GM19099 (cell line): ENCODE measurements around the gene ZNF407.

Experiments
- POLR2A ChIP-seq: IDR thresholded peaks from 3 replicates; pipeline ENCODE4 v1.6.1; 2011; ENCODE audit warnings: low read depth; ENCODE audit not compliant: insufficient read length; ENCODE audit errors: extremely low read depth

ZNF407 gene

DNA sequence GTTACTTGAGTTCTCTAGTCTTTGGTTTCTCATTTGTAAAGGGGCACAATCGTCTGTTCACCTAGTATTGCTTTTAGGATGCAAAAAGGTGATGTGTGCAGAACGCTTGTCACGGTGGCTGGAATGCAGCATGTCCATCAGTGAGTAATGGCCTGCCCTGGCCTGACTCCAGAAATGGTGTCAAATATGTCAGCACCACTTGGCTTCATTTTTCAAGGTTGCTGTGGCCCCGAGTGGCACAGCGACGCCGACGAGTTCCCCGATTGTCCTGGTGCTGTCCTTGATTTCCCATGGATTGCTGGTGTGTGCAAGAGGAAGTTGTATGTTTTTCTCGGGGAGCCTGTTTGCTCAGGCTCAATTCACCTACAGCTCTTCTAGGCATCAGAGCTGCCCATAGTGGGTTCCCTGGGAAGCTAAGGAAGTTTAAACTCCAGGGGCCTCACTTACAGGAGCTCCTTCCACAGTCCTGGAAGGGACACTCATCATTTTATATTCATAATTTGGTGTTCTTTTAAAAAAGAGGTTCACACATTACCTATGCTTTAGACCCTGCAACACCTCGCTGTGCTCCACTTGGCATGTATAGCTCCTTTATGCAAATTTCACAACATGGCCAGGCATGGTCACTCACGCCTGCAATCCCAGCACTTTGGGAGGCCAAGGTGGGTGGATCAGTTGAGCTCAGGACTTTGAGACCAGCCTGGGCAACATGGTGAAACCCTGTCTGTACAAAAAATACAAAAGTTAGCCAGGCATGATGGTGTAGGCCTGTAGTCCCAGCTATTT lies 25.6 kb upstream of the ZNF407 start:
- no peak for TF ChIP-seq POLR2A

DNA sequence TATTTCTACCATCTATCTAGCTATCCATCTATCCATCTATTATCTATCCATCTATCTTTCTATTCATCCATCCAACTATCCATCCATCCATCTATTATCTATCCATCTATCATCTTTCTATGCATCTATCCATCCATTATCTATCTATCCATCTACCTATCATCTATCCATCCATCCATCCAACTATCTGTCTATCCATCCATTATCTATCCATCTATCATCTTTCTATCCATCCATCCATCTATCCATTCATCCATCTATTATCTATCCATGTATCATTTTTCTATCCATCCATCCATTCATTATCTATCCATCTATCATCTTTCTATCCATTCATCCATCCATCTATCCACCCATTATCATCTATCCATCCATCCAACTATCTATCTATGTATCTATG lies 24.6 kb upstream of the ZNF407 start:
- TF ChIP-seq POLR2A: no peak

- TF ChIP-seq POLR2A: no peak
Observed at GRCh38 chr18:74574916-74575315, 22.8 kb upstream of the ZNF407 start.

DNA sequence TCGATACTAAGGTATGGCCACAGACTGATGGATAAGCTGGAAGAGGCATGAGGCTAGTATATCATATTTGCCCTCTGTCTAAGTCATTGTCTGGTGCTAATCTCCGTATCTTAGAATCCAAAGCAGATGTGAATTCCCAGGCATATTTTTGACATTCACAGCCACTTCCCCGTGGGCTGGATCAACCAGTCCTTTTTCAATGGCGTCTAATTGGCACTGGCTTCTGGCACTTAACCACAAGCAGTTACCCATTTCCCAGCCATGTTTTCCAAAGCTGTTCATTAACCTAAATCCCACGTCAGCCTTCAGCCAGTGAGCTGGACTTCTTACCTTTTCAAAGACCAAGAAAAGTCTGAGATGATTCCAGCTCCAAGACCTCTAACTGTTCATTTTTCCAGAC lies 20.7 kb upstream of the ZNF407 start:
- no peak for TF ChIP-seq POLR2A

DNA sequence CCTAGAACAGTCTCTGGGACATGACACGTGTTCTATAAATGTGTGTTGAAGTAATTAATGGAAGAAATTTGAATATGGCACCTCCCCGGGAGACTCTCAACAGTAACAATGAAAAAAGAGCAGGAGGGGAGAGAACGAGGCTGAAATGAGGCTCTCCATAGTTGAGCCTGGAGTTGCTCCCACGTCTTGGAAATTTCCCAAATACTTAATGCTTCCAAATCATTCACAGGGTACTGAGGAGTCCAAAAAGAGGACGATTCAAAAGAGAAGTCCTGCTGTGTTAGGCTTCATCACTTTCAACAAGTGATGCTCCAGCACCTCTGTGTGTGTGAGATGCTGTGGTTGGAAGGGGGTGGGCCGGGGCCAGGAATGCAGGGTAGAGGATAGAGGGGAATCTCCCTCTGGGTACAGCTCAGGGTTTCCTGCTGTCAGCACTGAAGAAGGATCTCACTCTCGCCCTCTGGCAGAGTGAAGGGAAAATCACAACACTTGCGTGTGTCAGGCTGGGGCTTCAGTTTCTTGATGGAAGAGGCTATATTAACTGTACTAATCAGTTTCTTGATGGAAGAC lies 18.1 kb upstream of the ZNF407 start:
- TF ChIP-seq POLR2A: no peak

DNA sequence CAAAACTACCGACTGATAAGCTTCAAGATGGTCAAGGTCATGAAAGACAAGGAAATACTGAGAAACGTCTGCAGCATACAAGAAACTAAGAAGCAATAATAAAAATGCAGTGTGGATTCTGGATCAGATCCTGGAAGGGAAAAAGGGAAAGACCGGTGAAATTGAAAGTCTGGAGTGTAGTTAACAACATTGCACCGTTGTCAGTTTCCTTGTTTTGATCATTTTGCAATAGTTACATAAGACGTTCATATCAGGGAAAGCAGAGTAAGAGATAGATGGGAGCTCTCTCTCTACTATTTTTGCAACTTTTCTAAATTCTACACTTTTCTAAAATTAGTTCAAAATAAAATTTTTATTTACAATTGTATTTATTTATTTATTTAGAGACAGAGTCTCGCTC lies 15.0 kb upstream of the ZNF407 start:
- no peak for TF ChIP-seq POLR2A

DNA sequence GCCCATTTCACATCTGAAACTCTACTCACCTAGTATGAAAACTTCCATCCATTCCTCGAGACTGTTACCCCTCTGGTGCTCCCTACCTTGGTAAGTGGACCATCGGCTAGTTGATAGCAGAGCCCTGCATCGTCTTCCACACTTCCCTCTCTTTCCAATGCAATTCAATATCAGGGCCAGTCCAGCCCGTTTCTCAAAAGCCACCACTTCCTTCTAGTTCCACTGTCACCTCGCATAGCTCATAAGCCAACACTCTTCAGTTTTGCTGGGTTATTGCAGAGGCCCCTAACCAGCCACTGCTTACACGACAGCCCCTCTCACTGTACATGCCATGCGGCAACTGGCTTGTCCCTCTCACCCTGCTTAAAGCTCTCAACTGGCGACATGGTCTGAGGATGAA lies 10.2 kb upstream of the ZNF407 start:
- no peak for TF ChIP-seq POLR2A

GRCh38 chr18:74589021-74589420 lies 8.6 kb upstream of the ZNF407 start:
- no peak for TF ChIP-seq POLR2A

DNA sequence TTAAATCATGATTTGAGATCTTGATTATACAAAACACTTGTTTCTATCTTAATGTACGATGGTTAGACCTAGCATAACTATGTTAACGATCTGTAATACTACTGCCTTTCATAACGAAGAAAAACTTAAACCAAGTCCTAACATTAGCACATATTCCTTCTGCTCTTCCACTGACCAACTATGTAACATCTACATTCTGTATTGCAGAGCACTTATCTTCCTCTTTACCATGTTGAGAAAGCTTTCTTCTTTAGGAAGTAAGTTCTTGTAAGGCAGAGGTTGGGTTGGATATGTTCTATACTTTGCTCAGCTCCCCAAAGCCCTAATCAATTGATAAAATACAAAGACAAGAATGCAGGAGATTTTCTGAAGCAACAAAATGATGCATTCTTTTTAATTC lies 7.9 kb upstream of the ZNF407 start:
- TF ChIP-seq POLR2A: no peak

DNA sequence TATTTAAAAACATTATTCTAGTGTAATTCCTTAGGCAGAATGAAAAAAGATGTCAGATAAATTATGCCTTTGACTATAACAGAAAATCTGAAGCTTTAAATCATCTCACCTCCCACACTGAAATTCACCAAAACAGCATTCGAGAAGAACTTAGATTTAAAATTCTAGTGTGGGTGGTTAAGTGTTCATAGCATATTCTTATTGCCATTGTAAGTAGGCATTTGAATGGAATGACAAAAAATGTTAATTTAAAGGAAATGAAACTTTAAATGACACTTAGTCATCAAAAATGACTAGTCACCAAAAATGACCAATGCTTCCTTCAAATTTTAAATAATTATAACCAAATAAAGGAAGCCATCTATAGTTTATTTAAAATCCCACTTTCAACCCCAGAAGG lies 7.0 kb upstream of the ZNF407 start:
- TF ChIP-seq POLR2A: no peak

GRCh38 chr18:74595431-74595830 lies 2.2 kb upstream of the ZNF407 start:
- no peak for TF ChIP-seq POLR2A

DNA sequence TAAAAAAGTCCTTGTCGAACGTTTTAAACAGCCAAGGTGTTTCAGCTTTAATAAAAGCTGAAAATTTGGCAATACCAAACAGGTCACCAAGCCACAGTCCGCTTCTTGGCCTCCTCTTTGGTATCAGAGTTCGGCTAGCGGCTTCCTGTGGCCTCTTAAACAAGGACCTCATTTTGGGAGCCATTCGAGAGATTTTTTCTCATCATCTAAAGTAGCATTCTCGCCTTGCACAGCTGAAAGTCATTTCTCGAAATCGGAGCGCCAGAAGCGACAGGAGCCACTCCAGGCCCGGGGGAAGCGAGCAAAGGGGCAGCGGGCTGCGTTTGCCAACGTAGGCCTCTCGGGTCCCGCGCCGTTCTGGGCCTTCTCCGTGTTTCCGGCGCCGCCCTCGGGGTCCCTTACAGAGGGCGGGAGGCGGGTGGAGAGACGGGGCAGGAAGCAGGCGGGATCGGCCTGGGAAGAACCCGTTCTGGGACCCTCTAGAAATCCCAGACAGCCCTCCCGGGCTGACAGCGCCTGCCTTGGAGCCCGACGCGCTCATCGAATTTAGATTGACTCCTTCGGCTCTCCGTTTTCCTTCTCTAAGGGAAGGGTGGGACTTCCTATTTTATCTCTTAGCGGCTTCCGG lies 522 bp upstream of the ZNF407 start:
- TF ChIP-seq POLR2A: peak; percentile 53

- peak; percentile 34 for TF ChIP-seq POLR2A
Observed at GRCh38 chr18:74598350-74599001, 806 bp downstream of the ZNF407 start.

DNA sequence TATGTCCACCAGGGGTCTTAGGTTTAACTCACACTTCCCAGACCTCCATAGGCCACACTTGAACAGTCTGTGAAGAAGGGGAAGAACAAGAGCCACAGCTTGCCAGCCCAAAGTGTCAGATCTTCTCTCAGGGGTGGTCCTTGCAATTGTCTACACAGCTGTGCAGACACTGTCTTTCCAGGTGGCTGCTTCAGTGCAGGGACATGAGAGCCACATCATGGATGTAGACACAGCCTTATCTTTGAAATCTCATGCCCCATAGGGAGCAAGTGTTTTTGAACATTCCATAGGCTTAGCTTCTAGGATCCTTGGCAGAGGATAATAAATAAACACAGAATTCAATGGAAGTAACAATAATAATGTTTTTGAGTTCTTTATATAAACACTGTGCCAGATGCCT lies 6.7 kb downstream of the ZNF407 start:
- no peak for TF ChIP-seq POLR2A

- TF ChIP-seq POLR2A: no peak
Observed at GRCh38 chr18:74604774-74605173, 7.1 kb downstream of the ZNF407 start.

DNA sequence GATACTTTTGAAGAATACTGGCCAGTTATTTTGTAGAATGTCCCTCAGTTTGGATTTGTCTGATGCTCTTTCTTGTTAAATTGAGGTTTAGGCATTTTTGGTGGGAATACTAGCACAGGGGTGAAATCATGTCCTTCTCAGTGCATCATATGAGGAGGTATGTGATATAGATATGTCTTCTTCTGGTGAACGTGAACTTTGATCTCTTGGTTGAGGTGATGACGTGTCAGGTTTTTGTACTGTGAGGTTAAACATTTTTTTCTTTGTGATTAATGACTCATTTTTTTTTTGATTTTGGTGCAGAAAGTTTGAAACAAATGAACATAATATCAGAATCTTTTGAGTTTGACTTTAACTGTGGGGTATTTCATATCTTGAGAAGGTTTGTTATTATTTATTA lies 11.0 kb downstream of the ZNF407 start:
- no peak for TF ChIP-seq POLR2A
